ENCODE data around the gene IFT81.
"Not testable (repeated sequence)": the region's sequence is repeated elsewhere in the genome, so short reads cannot be mapped to it uniquely, and the experiment has no call there.

Gene IFT81

GRCh38 chr12:110104188-110105094, 19.7 kb upstream of the IFT81 start:
- Mint-ChIP-seq H3K4me1 (peaks cover 9% of the 10 kb centered on the region), H3K9me3 (no peaks in the 10 kb centered on the region), H3K36me3 (no peaks in the 10 kb centered on the region), H3K27ac (no peak overlapping the region), H3K4me3 (no peak overlapping the region)
- DNase-seq (ENCODE audit: low spot score in 2 of 2) (no peak), ATAC-seq (no peak)

- Mint-ChIP-seq H3K27ac (no peak overlapping the region), H3K4me3 (no peak overlapping the region)
Measured at GRCh38 chr12:110105159-110105558, 19.0 kb upstream of the IFT81 start.

GRCh38 chr12:110105986-110106385, 18.2 kb upstream of the IFT81 start:
- Mint-ChIP-seq H3K4me3 (no peak overlapping the region), H3K9me3 (no peaks in the 10 kb centered on the region), H3K27ac (no peak overlapping the region), H3K36me3 (no peaks in the 10 kb centered on the region), H3K4me1 (no peaks in the 10 kb centered on the region)
- no peak for DNase-seq (ENCODE audit: low spot score in 2 of 2)
- no peak for ATAC-seq

More at GRCh38 chr12:110105159-110105558, 19.0 kb upstream of the IFT81 start:
- Mint-ChIP-seq H3K4me1 (peaks cover 6% of the 10 kb centered on the region), H3K9me3 (no peaks in the 10 kb centered on the region), H3K36me3 (no peaks in the 10 kb centered on the region)
- no peak for DNase-seq (ENCODE audit: low spot score in 2 of 2)
- ATAC-seq: no peak

GRCh38 chr12:110107369-110108281, 16.5 kb upstream of the IFT81 start:
- Mint-ChIP-seq H3K4me3 (no peak overlapping the region), H3K36me3 (no peaks in the 10 kb centered on the region), H3K4me1 (no peaks in the 10 kb centered on the region), H3K9me3 (no peaks in the 10 kb centered on the region), H3K27ac (no peak overlapping the region)
- DNase-seq (ENCODE audit: low spot score in 2 of 2): no peak
- no peak for ATAC-seq

GRCh38 chr12:110108309-110109036, 15.7 kb upstream of the IFT81 start:
- H3K36me3 Mint-ChIP-seq: no peaks in the 10 kb centered on the region
- H3K27ac Mint-ChIP-seq: no peak overlapping the region
- no peaks in the 10 kb centered on the region for H3K4me1 Mint-ChIP-seq
- no peak for ATAC-seq
- H3K9me3 Mint-ChIP-seq: no peaks in the 10 kb centered on the region
- H3K4me3 Mint-ChIP-seq: no peak overlapping the region
- no peak for DNase-seq (ENCODE audit: low spot score in 2 of 2)

GRCh38 chr12:110109037-110109836, 14.9 kb upstream of the IFT81 start:
- Mint-ChIP-seq H3K27ac (no peak overlapping the region), H3K4me3 (no peak overlapping the region), H3K36me3 (no peaks in the 10 kb centered on the region), H3K4me1 (no peaks in the 10 kb centered on the region), H3K9me3 (no peaks in the 10 kb centered on the region)
- DNase-seq (ENCODE audit: low spot score in 2 of 2): no peak
- ATAC-seq: no peak

GRCh38 chr12:110109837-110110535, 14.2 kb upstream of the IFT81 start:
- ATAC-seq (no peak), DNase-seq (ENCODE audit: low spot score in 2 of 2) (no peak)
- Mint-ChIP-seq H3K36me3 (no peaks in the 10 kb centered on the region), H3K4me1 (no peaks in the 10 kb centered on the region), H3K4me3 (no peak overlapping the region), H3K9me3 (no peaks in the 10 kb centered on the region), H3K27ac (no peak overlapping the region)

- DNase-seq (ENCODE audit: low spot score in 2 of 2) (no peak), ATAC-seq (no peak)
- Mint-ChIP-seq H3K9me3 (no peaks in the 10 kb centered on the region), H3K36me3 (no peaks in the 10 kb centered on the region), H3K4me3 (no peak overlapping the region), H3K4me1 (no peaks in the 10 kb centered on the region), H3K27ac (no peak overlapping the region)
Measured at GRCh38 chr12:110111476-110112334, 12.5 kb upstream of the IFT81 start.

GRCh38 chr12:110112335-110112660, 11.9 kb upstream of the IFT81 start:
- ATAC-seq (no peak), DNase-seq (ENCODE audit: low spot score in 2 of 2) (no peak)

GRCh38 chr12:110114528-110114937, 9.6 kb upstream of the IFT81 start:
- no peak for ATAC-seq
- Mint-ChIP-seq H3K9me3 (no peaks in the 10 kb centered on the region), H3K36me3 (no peaks in the 10 kb centered on the region), H3K4me1 (no peaks in the 10 kb centered on the region), H3K27ac (no peak overlapping the region), H3K4me3 (no peak overlapping the region)
- no peak for DNase-seq (ENCODE audit: low spot score in 2 of 2)

More at GRCh38 chr12:110112335-110112660, 11.9 kb upstream of the IFT81 start:
- H3K27ac Mint-ChIP-seq: no peak overlapping the region
- no peak overlapping the region for H3K4me3 Mint-ChIP-seq
- H3K4me1 Mint-ChIP-seq: no peaks in the 10 kb centered on the region
- H3K36me3 Mint-ChIP-seq: no peaks in the 10 kb centered on the region
- H3K9me3 Mint-ChIP-seq: no peaks in the 10 kb centered on the region

GRCh38 chr12:110115675-110116074, 8.5 kb upstream of the IFT81 start:
- no peaks in the 10 kb centered on the region for H3K36me3 Mint-ChIP-seq
- no peaks in the 10 kb centered on the region for H3K9me3 Mint-ChIP-seq
- no peaks in the 10 kb centered on the region for H3K4me1 Mint-ChIP-seq
- no peak overlapping the region for H3K4me3 Mint-ChIP-seq
- no peak for ATAC-seq
- DNase-seq (ENCODE audit: low spot score in 2 of 2): no peak
- H3K27ac Mint-ChIP-seq: no peak overlapping the region

- no peak overlapping the region for H3K27ac Mint-ChIP-seq
- H3K9me3 Mint-ChIP-seq: no peaks in the 10 kb centered on the region
Measured at GRCh38 chr12:110116623-110117022, 7.5 kb upstream of the IFT81 start.

GRCh38 chr12:110117210-110117609, 6.9 kb upstream of the IFT81 start:
- H3K4me3 Mint-ChIP-seq: not testable (repeated sequence)

More at GRCh38 chr12:110116623-110117022, 7.5 kb upstream of the IFT81 start:
- DNase-seq (ENCODE audit: low spot score in 2 of 2) (no peak), ATAC-seq (no peak)
- H3K36me3 Mint-ChIP-seq: no peaks in the 10 kb centered on the region
- no peaks in the 10 kb centered on the region for H3K4me1 Mint-ChIP-seq
- H3K4me3 Mint-ChIP-seq: no peak overlapping the region

More at GRCh38 chr12:110117210-110117609, 6.9 kb upstream of the IFT81 start:
- H3K9me3 Mint-ChIP-seq; H3K27ac Mint-ChIP-seq; H3K36me3 Mint-ChIP-seq; ATAC-seq; DNase-seq (ENCODE audit: low spot score in 2 of 2); H3K4me1 Mint-ChIP-seq: not testable (repeated sequence)
